GM21529 (cell line): ENCODE data around the gene UBN2.
"Not testable (repeated sequence)": the region's sequence is repeated elsewhere in the genome, so short reads cannot be mapped to it uniquely, and the experiment has no call there.

ENCODE experiments used
- ATAC-seq: cut with Tn5 transposase; IDR thresholded peaks from one replicate; pipeline ENCODE4 v1.9.1; 2021; ENCODE audit not compliant: unreplicated experiment

Gene UBN2

GRCh38 chr7:139294241-139294640 lies 63.2 kb downstream of the UBN2 start:
- no peak for ATAC-seq

GRCh38 chr7:139294951-139295575 lies 64.0 kb downstream of the UBN2 start:
- no peak for ATAC-seq

- no peak for ATAC-seq
These were observed 66.8 kb downstream of the UBN2 start for GRCh38 chr7:139297795-139298194.

GRCh38 chr7:139299296-139299695 lies 68.3 kb downstream of the UBN2 start:
- ATAC-seq = no peak

- ATAC-seq = no peak
These were observed 69.4 kb downstream of the UBN2 start for GRCh38 chr7:139300390-139300789.

- no peak for ATAC-seq
These were observed 73.5 kb downstream of the UBN2 start for GRCh38 chr7:139304517-139304916.

GRCh38 chr7:139317939-139318505 lies 87.0 kb downstream of the UBN2 start:
- no peak for ATAC-seq

- ATAC-seq = no peak
These were observed 90.2 kb downstream of the UBN2 start for GRCh38 chr7:139321071-139321745.

- not testable (repeated sequence) for ATAC-seq
These were observed 93.7 kb downstream of the UBN2 start for GRCh38 chr7:139324709-139325108.

GRCh38 chr7:139328375-139328774 lies 97.3 kb downstream of the UBN2 start:
- ATAC-seq = no peak

GRCh38 chr7:139329119-139329518 lies 98.1 kb downstream of the UBN2 start:
- no peak for ATAC-seq

- no peak for ATAC-seq
These were observed 99.4 kb downstream of the UBN2 start for GRCh38 chr7:139330333-139331030.

GRCh38 chr7:139332697-139333359 lies 101.8 kb downstream of the UBN2 start:
- ATAC-seq = no peak

GRCh38 chr7:139333443-139333842 lies 102.4 kb downstream of the UBN2 start:
- ATAC-seq = not testable (repeated sequence)

- ATAC-seq = no peak
These were observed 103.5 kb downstream of the UBN2 start for GRCh38 chr7:139334399-139335150.

- no peak for ATAC-seq
These were observed 108.0 kb downstream of the UBN2 start for GRCh38 chr7:139339025-139339424.

GRCh38 chr7:139339698-139340036 lies 108.6 kb downstream of the UBN2 start:
- no peak for ATAC-seq

- peak; percentile 85 for ATAC-seq
These were observed 109.2 kb downstream of the UBN2 start for GRCh38 chr7:139340037-139340807.

GRCh38 chr7:139340808-139341057 lies 109.7 kb downstream of the UBN2 start:
- no peak for ATAC-seq

GRCh38 chr7:139341058-139341775 lies 110.2 kb downstream of the UBN2 start, which contains the start of gene FMC1:
FMC1 (plus strand) TSS chr7:139341337; CDS start chr7:139341385, 48 bp downstream.
- peak; percentile 63 for ATAC-seq
